GM13977 (cell line): ENCODE data around the gene DCAF7.
A peak's percentile ranks its signal among the peaks of the same experiment; 100 is the strongest.

Experiments
- DNase-seq: peaks from one replicate; pipeline ENCODE4 v3.0.0; 2012; ENCODE audit warnings: low spot score
- in situ Hi-C: fragments of 300-500 bp; cut with MboI; formaldehyde crosslinking; loops from one replicate; pipeline ENCODE4 v1.12.0; 2022; ENCODE audit warnings: low sequenced_read_pairs, low pct_unique_long_range_greater_than_20kb, mixed read lengths, inconsistent platforms; ENCODE audit not compliant: unreplicated experiment
- TF ChIP-seq, protein P1 (sequence below): IDR thresholded peaks from 2 replicates; pipeline ENCODE4 v1.5.1; 2012; ENCODE audit warnings: mild to moderate bottlenecking, control low read depth; ENCODE audit not compliant: insufficient read depth; ENCODE audit errors: extremely low read depth, missing control alignments

The DCAF7 gene

GRCh38 chr17:63511331-63511730 lies 38.9 kb upstream of the DCAF7 start:
- DNase-seq: no peak
- in situ Hi-C loops: no loop called here
- TF ChIP-seq, protein P1, sequence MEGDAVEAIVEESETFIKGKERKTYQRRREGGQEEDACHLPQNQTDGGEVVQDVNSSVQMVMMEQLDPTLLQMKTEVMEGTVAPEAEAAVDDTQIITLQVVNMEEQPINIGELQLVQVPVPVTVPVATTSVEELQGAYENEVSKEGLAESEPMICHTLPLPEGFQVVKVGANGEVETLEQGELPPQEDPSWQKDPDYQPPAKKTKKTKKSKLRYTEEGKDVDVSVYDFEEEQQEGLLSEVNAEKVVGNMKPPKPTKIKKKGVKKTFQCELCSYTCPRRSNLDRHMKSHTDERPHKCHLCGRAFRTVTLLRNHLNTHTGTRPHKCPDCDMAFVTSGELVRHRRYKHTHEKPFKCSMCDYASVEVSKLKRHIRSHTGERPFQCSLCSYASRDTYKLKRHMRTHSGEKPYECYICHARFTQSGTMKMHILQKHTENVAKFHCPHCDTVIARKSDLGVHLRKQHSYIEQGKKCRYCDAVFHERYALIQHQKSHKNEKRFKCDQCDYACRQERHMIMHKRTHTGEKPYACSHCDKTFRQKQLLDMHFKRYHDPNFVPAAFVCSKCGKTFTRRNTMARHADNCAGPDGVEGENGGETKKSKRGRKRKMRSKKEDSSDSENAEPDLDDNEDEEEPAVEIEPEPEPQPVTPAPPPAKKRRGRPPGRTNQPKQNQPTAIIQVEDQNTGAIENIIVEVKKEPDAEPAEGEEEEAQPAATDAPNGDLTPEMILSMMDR: no peak

DNA sequence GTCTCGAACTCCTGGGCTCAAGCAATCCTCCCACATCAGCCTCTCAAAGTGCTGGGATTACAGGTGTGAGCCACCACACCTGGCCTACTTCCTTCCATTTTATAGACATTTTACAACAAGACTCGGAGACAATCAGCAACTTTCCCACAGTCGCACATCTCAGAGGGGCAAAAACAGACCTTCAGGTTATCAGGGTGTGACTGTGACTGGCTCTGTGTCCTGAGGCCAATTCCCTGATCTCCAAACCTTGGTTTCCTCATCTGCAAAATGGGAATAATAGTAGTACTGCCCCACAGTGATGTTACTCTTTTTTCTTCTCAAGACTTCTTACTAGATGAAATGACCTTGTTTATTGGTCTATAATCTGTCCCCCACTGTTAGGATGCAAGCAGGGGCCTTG lies 37.9 kb upstream of the DCAF7 start:
- TF ChIP-seq, protein P1: no peak
- in situ Hi-C loops: no loop called here
- DNase-seq: no peak

- in situ Hi-C loops: no loop called here
- TF ChIP-seq, protein P1: no peak
Observed at GRCh38 chr17:63512896-63513644, 37.2 kb upstream of the DCAF7 start.

GRCh38 chr17:63514477-63514876 lies 35.8 kb upstream of the DCAF7 start:
- no peak for DNase-seq
- in situ Hi-C loops: no loop called here
- TF ChIP-seq, protein P1: no peak

More at GRCh38 chr17:63512896-63513644, 37.2 kb upstream of the DCAF7 start:
- DNase-seq: no peak

- peak; percentile 48 for DNase-seq
- TF ChIP-seq, protein P1: no peak
- in situ Hi-C loops: no loop called here
Observed at GRCh38 chr17:63514974-63515373, 35.3 kb upstream of the DCAF7 start.

DNA sequence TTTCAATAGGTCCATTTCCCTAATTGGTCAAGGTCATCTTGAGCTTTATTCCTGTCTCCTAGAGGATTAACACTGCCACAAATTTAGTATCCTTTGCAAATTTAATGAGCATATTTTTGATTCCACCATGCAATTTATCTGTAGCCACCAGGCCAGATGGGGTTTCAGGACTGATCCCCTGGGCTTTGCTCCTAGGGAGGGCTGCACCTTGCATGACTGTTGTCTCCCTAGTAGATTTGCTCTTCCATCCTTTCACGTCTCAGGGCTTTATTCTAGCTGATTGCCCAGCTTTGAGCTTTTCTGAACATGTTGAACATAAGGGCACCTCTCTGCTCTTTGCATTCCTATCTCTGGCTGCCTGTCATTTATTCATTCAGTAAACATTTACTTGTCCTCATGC lies 34.9 kb upstream of the DCAF7 start:
- in situ Hi-C loops: no loop called here
- TF ChIP-seq, protein P1: no peak
- DNase-seq: no peak
